B cell (primary cell): ENCODE measurements around the gene GPR173. TPM values are rescaled to one million over a fixed set of nuclear protein-coding genes. Genes with fewer than 3 reads are reported as not detected.
A peak's percentile ranks its signal among the peaks of the same experiment; 100 is the strongest.

Experiments used
- ATAC-seq: fragments of 200-7000 bp; cut with Tn5 transposase; one replicate; pipeline ENCODE4 v1.10.0; 2021; ENCODE audit warnings: low read depth, mild to moderate bottlenecking, moderate number of reproducible peaks, moderate library complexity
- CTCF ChIA-PET: fragments of 350-600 bp; sonication (Branson Sonifier 250); formaldehyde crosslinking; loops from one replicate; lab custom pipeline; 2021; ENCODE audit warnings: antibody characterized with exemption, inconsistent platforms; lab: Charles Lee
- POLR2A ChIA-PET: fragments of 350-600 bp; sonication (Branson Sonifier 250); formaldehyde crosslinking; loops from one replicate; lab custom pipeline; 2021; ENCODE audit warnings: antibody characterized with exemption; lab: Charles Lee
- DNase-seq: peaks from one replicate; pipeline ENCODE4 v3.0.0; 2013
- H2AFZ ChIP-seq: 2 replicates; pipeline ENCODE4 v1.6.1; 2012; ENCODE audit warnings: mild to moderate bottlenecking, low read depth, low read length; ENCODE audit not compliant: insufficient read depth, poor library complexity, severe bottlenecking
- H3K27ac ChIP-seq, 2 donors: 1 replicate in 1 of 2; 2 replicates in 1 of 2; pipeline ENCODE4 v1.5.1; 2012 to 2013; ENCODE audit warnings: low read length in 2 of 2, mild to moderate bottlenecking in 2 of 2, moderate library complexity in 1 of 2
- H3K27me3 ChIP-seq, 4 experiments: fragments of 200-600 bp in 1 of 4; sonication (generic) in 1 of 4; replicated peaks in 1 of 4; 1 replicate in 2 of 4; 2 replicates in 2 of 4; pipeline versions ENCODE4 v1.6.1 to v1.7.0; 2013 to 2016; ENCODE audit warnings: low read length in 3 of 4, mild to moderate bottlenecking in 2 of 4, mixed read lengths in 1 of 4, moderate library complexity in 1 of 4; ENCODE audit not compliant: insufficient read depth in 4 of 4, control insufficient read depth in 3 of 4; ENCODE audit errors: control extremely low read depth in 1 of 4
- H3K36me3 ChIP-seq, 2 experiments: replicated peaks in 1 of 2; 1 replicate in 1 of 2; 2 replicates in 1 of 2; pipeline versions ENCODE4 v1.6.1 to v1.7.1; 2013; ENCODE audit warnings: low read length in 1 of 2; ENCODE audit not compliant: insufficient read depth in 2 of 2, control insufficient read depth in 1 of 2; ENCODE audit errors: control extremely low read depth in 1 of 2, extremely low read depth in 1 of 2
- H3K4me1 ChIP-seq, 2 donors: fragments of 200-600 bp in 1 of 2; sonication (generic) in 1 of 2; 1 replicate in 1 of 2; 2 replicates in 1 of 2; pipeline versions ENCODE4 v1.5.1 to v1.6.1; 2013 to 2017; ENCODE audit warnings: low read length in 2 of 2; ENCODE audit not compliant: control insufficient read depth in 2 of 2, insufficient read depth in 2 of 2
- H3K4me2 ChIP-seq: replicated peaks from 2 replicates; pipeline ENCODE3; 2012; ENCODE audit warnings: mild to moderate bottlenecking, low read depth, low read length; ENCODE audit not compliant: poor library complexity, severe bottlenecking
- H3K4me3 ChIP-seq, 5 experiments: fragments of 200-600 bp in 1 of 5; sonication (generic) in 1 of 5; 1 replicate in 3 of 5; 2 replicates in 2 of 5; pipeline versions ENCODE4 v1.5.1 to v1.7.0; 2011 to 2016; ENCODE audit warnings: low read length in 4 of 5, mild to moderate bottlenecking in 4 of 5, low read depth in 2 of 5, control low read depth in 1 of 5, moderate library complexity in 1 of 5; ENCODE audit not compliant: insufficient read depth in 1 of 5; ENCODE audit errors: control extremely low read depth in 1 of 5, extremely low read depth in 1 of 5
- H3K79me2 ChIP-seq: fragments of 200-600 bp; sonication (generic); one replicate; pipeline ENCODE4 v1.6.0; 2016; ENCODE audit warnings: low read length; ENCODE audit not compliant: control insufficient read depth, insufficient read depth
- H3K9ac ChIP-seq: fragments of 200-600 bp; sonication (generic); 2 replicates; pipeline ENCODE4 v1.6.1; 2017; ENCODE audit warnings: mild to moderate bottlenecking, low read length, moderate library complexity
- H3K9me3 ChIP-seq, 3 donors: one replicate each; pipeline versions ENCODE4 v1.6.1 to v1.7.1; 2013; ENCODE audit warnings: low read length in 2 of 3; ENCODE audit not compliant: control insufficient read depth in 2 of 3, insufficient read depth in 1 of 3; ENCODE audit errors: control extremely low read depth in 1 of 3
- H4K20me1 ChIP-seq: 2 replicates; pipeline ENCODE4 v1.6.0; 2012; ENCODE audit warnings: mild to moderate bottlenecking, low read length; ENCODE audit not compliant: insufficient read depth, control insufficient read depth, poor library complexity, severe bottlenecking
- H3K27ac Mint-ChIP-seq: one replicate; pipeline ENCODE4 v1.8.0; 2021; ENCODE audit warnings: mixed read lengths
- H3K27me3 Mint-ChIP-seq: one replicate; pipeline ENCODE4 v1.8.0; 2021; ENCODE audit warnings: mixed read lengths
- H3K4me1 Mint-ChIP-seq: one replicate; pipeline ENCODE4 v1.8.0; 2021; ENCODE audit warnings: mixed read lengths
- H3K4me3 Mint-ChIP-seq: one replicate; pipeline ENCODE4 v1.8.0; 2021; ENCODE audit warnings: mixed read lengths
- H3K9me3 Mint-ChIP-seq: one replicate; pipeline ENCODE4 v1.8.0; 2022; ENCODE audit warnings: mixed read lengths; ENCODE audit not compliant: insufficient read depth
- EZH2 ChIP-seq: IDR thresholded peaks from 2 replicates; pipeline ENCODE4 v1.6.1; 2012; ENCODE audit warnings: borderline replicate concordance, low read depth, mild to moderate bottlenecking, moderate library complexity, low read length; ENCODE audit not compliant: insufficient read depth, poor library complexity, severe bottlenecking
- WGBS: methylation state at CpG from one replicate; pipeline ENCODE4 v1.1.5; 2013; ENCODE audit warnings: missing lambda C conversion rate; ENCODE audit not compliant: insufficient coverage; 5-methylcytosine and 5-hydroxymethylcytosine counted together
- intact Hi-C: fragments of 100-400 bp; cut with micrococcal nuclease; formaldehyde crosslinking; loops from one replicate; pipeline ENCODE4 v1.10.0; 2022
- polyA plus RNA-seq: library from polyadenylated mRNA; depleted of rRNA; stranded (reverse); fragments of >200 nt; gene quantifications from 2 replicates; pipeline ENCODE4 v1.2.3, GENCODE V29; 2012
- total RNA-seq, 2 donors: library from RNA; stranded (reverse); fragments of 120-200 nt in 1 of 2; gene quantifications; 1 replicate in 1 of 2; 2 replicates in 1 of 2; pipeline versions ENCODE4 v1.2.3 to v1.2.4, GENCODE V29; 2013 to 2022
- TF ChIP-seq, protein P1 (sequence below): fragments of 200-600 bp; IDR thresholded peaks from one replicate; pipeline ENCODE4 v1.8.0; 2022; ENCODE audit warnings: antibody characterized with exemption, mild to moderate bottlenecking

GPR173 gene
- total and polyA plus RNA-seq, 2 donors (not counting 1 experiment from before 2014, with no cell fraction given) = 0.12 TPM; not detected in 1

- Histone ChIP-seq H3K27me3 (no peaks in the 10 kb centered on the region), H2AFZ (no peak overlapping the region), H3K4me2 (no peak overlapping the region), H3K27ac (no peak overlapping the region), H3K9me3 (no peaks in the 10 kb centered on the region), H3K9ac (no peak overlapping the region), H3K4me3 (no peak overlapping the region), H3K79me2 (peaks cover 6% of the 10 kb centered on the region), H3K4me1 (peaks cover 6 to 23% of the 10 kb centered on the region in 2 donors), H4K20me1 (no peaks in the 10 kb centered on the region), H3K36me3 (peaks cover 0 to 9% of the 10 kb centered on the region in 2 experiments)
- H3K9me3 Mint-ChIP-seq = no peaks in the 10 kb centered on the region
- H3K27me3 Mint-ChIP-seq = no peaks in the 10 kb centered on the region
- peaks cover 30% of the 10 kb centered on the region for H3K4me1 Mint-ChIP-seq
- CTCF ChIA-PET = interaction anchor here (5.8 kb wide), 1 partner anchor 20 kb away, joined by 39 read pairs; no protein-coding TSS in a partner anchor
- intact Hi-C loops = loop anchor here (10.0 kb wide), 1 partner anchor 953 kb away; the partner anchor contains the start of gene PHF8
- no peak for TF ChIP-seq EZH2
- TF ChIP-seq, protein P1, sequence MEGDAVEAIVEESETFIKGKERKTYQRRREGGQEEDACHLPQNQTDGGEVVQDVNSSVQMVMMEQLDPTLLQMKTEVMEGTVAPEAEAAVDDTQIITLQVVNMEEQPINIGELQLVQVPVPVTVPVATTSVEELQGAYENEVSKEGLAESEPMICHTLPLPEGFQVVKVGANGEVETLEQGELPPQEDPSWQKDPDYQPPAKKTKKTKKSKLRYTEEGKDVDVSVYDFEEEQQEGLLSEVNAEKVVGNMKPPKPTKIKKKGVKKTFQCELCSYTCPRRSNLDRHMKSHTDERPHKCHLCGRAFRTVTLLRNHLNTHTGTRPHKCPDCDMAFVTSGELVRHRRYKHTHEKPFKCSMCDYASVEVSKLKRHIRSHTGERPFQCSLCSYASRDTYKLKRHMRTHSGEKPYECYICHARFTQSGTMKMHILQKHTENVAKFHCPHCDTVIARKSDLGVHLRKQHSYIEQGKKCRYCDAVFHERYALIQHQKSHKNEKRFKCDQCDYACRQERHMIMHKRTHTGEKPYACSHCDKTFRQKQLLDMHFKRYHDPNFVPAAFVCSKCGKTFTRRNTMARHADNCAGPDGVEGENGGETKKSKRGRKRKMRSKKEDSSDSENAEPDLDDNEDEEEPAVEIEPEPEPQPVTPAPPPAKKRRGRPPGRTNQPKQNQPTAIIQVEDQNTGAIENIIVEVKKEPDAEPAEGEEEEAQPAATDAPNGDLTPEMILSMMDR = no peak
- no peak overlapping the region for H3K27ac Mint-ChIP-seq
- DNase-seq (no peak), ATAC-seq (no peak)
- 100% methylated on average over 1 of the region's 2 CpGs for WGBS
- POLR2A ChIA-PET = no interaction called here
- no peak overlapping the region for H3K4me3 Mint-ChIP-seq
Observed at GRCh38 chrX:53091354-53091753, 42.8 kb downstream of the GPR173 start.

GRCh38 chrX:53093177-53093655 is 44.6 kb downstream of the GPR173 start:
- Histone ChIP-seq H3K4me3 (peak overlapping the region; percentile 51 to 72 (median 68)), H2AFZ (peak overlapping the region; percentile 86), H3K27me3 (no peaks in the 10 kb centered on the region), H3K27ac (peak overlapping the region; percentile 43 to 49), H3K4me1 (peaks cover 6 to 20% of the 10 kb centered on the region in 2 donors), H3K9me3 (no peaks in the 10 kb centered on the region), H3K79me2 (peaks cover 6% of the 10 kb centered on the region), H3K9ac (peak overlapping the region; percentile 66), H3K4me2 (peak overlapping the region; percentile 79), H3K36me3 (no peaks in the 10 kb centered on the region), H4K20me1 (no peaks in the 10 kb centered on the region)
- Mint-ChIP-seq H3K9me3 (no peaks in the 10 kb centered on the region), H3K27me3 (no peaks in the 10 kb centered on the region), H3K27ac (peak overlapping the region; percentile 91), H3K4me3 (peak overlapping the region; percentile 91), H3K4me1 (peaks cover 23% of the 10 kb centered on the region)
- DNase-seq (peak; percentile 77), ATAC-seq (peak; percentile 48)
- CTCF ChIA-PET = no interaction called here
- POLR2A ChIA-PET = interaction anchor here (1.0 kb wide), 1 partner anchor 11 kb away, joined by 3 read pairs; the partner anchor contains the start of gene TSPYL2
- WGBS = no CpG with 5 or more reads among the region's 16 CpGs
- intact Hi-C loops = loop anchor here (1.0 to 10.0 kb wide), 4 partner anchors 11 to 952 kb away; partner anchors contain the start of genes PHF8 and TSPYL2
- no peak for TF ChIP-seq EZH2
- TF ChIP-seq, protein P1 = peak; percentile 51
